ENCODE results near the gene TMEM150A.

Gene TMEM150A

GRCh38 chr2:85551698-85552678, 50.5 kb downstream of the TMEM150A start:
- Mint-ChIP-seq H3K9me3 (no peaks in the 10 kb centered on the region), H3K4me3 (no peak overlapping the region), H3K27me3 (no peaks in the 10 kb centered on the region), H3K27ac (no peak overlapping the region), H3K36me3 (ENCODE audit: low read depth) (peaks cover 31% of the 10 kb centered on the region), H3K4me1 (ENCODE audit: low read depth) (no peaks in the 10 kb centered on the region)

- H3K9me3 Mint-ChIP-seq: no peaks in the 10 kb centered on the region
- no peak overlapping the region for H3K4me3 Mint-ChIP-seq
- no peaks in the 10 kb centered on the region for H3K4me1 Mint-ChIP-seq (ENCODE audit: low read depth)
- H3K27me3 Mint-ChIP-seq: no peaks in the 10 kb centered on the region
- H3K36me3 Mint-ChIP-seq (ENCODE audit: low read depth): peaks cover 30% of the 10 kb centered on the region
- H3K27ac Mint-ChIP-seq: no peak overlapping the region
These were observed 52.0 kb downstream of the TMEM150A start for GRCh38 chr2:85550486-85550885.

DNA sequence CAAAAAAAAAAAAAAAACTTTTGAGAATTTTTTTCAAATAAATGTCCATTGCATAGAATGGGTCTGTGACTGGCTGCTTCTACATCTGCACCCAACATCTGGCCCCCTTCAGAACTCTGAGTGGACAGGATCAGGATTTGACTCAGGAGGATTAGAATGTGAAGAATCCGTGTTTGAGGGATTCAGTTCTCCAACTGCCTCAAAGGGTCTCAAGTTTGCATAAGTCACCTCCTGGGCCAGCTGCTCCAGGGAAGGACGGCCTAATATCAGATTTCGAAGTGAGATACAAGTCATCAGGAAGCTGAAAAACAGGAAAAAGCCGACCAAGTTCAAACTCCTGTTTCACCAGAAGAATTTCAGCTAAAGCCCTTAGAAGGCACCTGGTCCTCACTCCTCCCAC, 52.7 kb downstream of the TMEM150A start:
- peaks cover 32% of the 10 kb centered on the region for H3K36me3 Mint-ChIP-seq (ENCODE audit: low read depth)
- no peaks in the 10 kb centered on the region for H3K4me1 Mint-ChIP-seq (ENCODE audit: low read depth)
- no peak overlapping the region for H3K27ac Mint-ChIP-seq
- H3K4me3 Mint-ChIP-seq: no peak overlapping the region
- H3K9me3 Mint-ChIP-seq: no peaks in the 10 kb centered on the region
- no peaks in the 10 kb centered on the region for H3K27me3 Mint-ChIP-seq

DNA sequence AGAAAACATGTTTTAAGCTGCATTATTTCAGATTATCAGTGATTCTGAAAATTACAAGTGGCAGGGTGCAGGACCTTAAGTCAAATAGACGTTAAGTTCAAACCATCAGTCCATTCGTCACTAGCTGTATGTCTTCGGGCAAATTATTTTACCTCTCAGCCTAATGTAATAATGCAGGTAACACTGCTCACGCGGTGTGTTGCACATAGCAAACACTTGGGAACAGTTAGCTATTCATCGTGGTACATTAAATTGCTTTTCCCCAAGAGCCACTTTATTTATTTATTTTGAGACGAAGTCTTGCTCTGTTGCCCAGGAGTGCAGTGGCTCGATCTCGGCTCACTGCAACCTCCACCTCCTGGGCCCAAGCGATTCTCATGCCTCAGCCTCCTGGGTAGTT, 53.4 kb downstream of the TMEM150A start:
- H3K4me3 Mint-ChIP-seq: no peak overlapping the region
- H3K27ac Mint-ChIP-seq: no peak overlapping the region
- H3K9me3 Mint-ChIP-seq: no peaks in the 10 kb centered on the region
- no peaks in the 10 kb centered on the region for H3K27me3 Mint-ChIP-seq
- peaks cover 4% of the 10 kb centered on the region for H3K4me1 Mint-ChIP-seq (ENCODE audit: low read depth)
- H3K36me3 Mint-ChIP-seq (ENCODE audit: low read depth): peaks cover 33% of the 10 kb centered on the region

GRCh38 chr2:85548608-85548900, 53.9 kb downstream of the TMEM150A start:
- no peaks in the 10 kb centered on the region for H3K9me3 Mint-ChIP-seq
- H3K4me3 Mint-ChIP-seq: no peak overlapping the region
- peaks cover 7% of the 10 kb centered on the region for H3K4me1 Mint-ChIP-seq (ENCODE audit: low read depth)
- no peaks in the 10 kb centered on the region for H3K27me3 Mint-ChIP-seq
- H3K27ac Mint-ChIP-seq: no peak overlapping the region
- H3K36me3 Mint-ChIP-seq (ENCODE audit: low read depth): peaks cover 34% of the 10 kb centered on the region

Data from stimulated activated naive CD8-positive, alpha-beta T cell treated with anti-CD3 and anti-CD28 coated beads, Interleukin-15, Interleukin-2, amounts not matched to agents 100 ng/mL and 50 ng/mL, for 24 hours (primary cell).